Fibroblast of skin of left quadriceps (primary cell): ENCODE results near the gene IMPA2.
"Not testable (repeated sequence)": the region's sequence is repeated elsewhere in the genome, so short reads cannot be mapped to it uniquely, and the experiment has no call there.

Experiments
- DNase-seq, 2 experiments: peaks; one replicate each; pipeline ENCODE4 v3.0.0-alpha.2; 2013; ENCODE audit warnings: low read depth in 2 of 2

The IMPA2 gene

GRCh38 chr18:12048010-12048826 is 66.9 kb downstream of the IMPA2 start:
- no peak for DNase-seq

- peak in 1 of 2 experiments; percentile 43 for DNase-seq
Measured at GRCh38 chr18:12048827-12049175, 67.5 kb downstream of the IMPA2 start.

GRCh38 chr18:12049978-12050811 is 68.9 kb downstream of the IMPA2 start:
- DNase-seq = no peak

GRCh38 chr18:12052866-12053265 is 71.6 kb downstream of the IMPA2 start:
- DNase-seq = no peak

- no peak for DNase-seq
Measured at GRCh38 chr18:12053289-12053688, 72.0 kb downstream of the IMPA2 start.

GRCh38 chr18:12056034-12056883 is 75.0 kb downstream of the IMPA2 start:
- no peak for DNase-seq

- DNase-seq = no peak
Measured at GRCh38 chr18:12056884-12057402, 75.6 kb downstream of the IMPA2 start.

- no peak for DNase-seq
Measured at GRCh38 chr18:12057419-12058039, 76.2 kb downstream of the IMPA2 start.

GRCh38 chr18:12059334-12060181 is 78.3 kb downstream of the IMPA2 start:
- no peak for DNase-seq

GRCh38 chr18:12060182-12060870 is 79.0 kb downstream of the IMPA2 start:
- DNase-seq = no peak

- DNase-seq = no peak
Measured at GRCh38 chr18:12061685-12062084, 80.4 kb downstream of the IMPA2 start.

- DNase-seq = no peak
Measured at GRCh38 chr18:12062974-12063373, 81.7 kb downstream of the IMPA2 start.

GRCh38 chr18:12064086-12064763 is 82.9 kb downstream of the IMPA2 start:
- no peak for DNase-seq

- DNase-seq = no peak
Measured at GRCh38 chr18:12065397-12065796, 84.1 kb downstream of the IMPA2 start.

GRCh38 chr18:12066910-12067511 is 85.7 kb downstream of the IMPA2 start:
- no peak for DNase-seq

GRCh38 chr18:12067671-12068070 is 86.4 kb downstream of the IMPA2 start:
- no peak for DNase-seq

GRCh38 chr18:12068316-12068949 is 87.1 kb downstream of the IMPA2 start:
- DNase-seq = not testable (repeated sequence)

- no peak for DNase-seq
Measured at GRCh38 chr18:12068950-12069320, 87.6 kb downstream of the IMPA2 start.
